ENCODE results near the gene PRDM15. TPM values are rescaled to one million over a fixed set of nuclear protein-coding genes. Genes with fewer than 3 reads are reported as not detected.

Gene PRDM15
- total and polyA plus RNA-seq, 2 donors (not counting 3 experiments of a cell fraction or from before 2014, with no cell fraction given), result 11.8 to 12.9 TPM

DNA sequence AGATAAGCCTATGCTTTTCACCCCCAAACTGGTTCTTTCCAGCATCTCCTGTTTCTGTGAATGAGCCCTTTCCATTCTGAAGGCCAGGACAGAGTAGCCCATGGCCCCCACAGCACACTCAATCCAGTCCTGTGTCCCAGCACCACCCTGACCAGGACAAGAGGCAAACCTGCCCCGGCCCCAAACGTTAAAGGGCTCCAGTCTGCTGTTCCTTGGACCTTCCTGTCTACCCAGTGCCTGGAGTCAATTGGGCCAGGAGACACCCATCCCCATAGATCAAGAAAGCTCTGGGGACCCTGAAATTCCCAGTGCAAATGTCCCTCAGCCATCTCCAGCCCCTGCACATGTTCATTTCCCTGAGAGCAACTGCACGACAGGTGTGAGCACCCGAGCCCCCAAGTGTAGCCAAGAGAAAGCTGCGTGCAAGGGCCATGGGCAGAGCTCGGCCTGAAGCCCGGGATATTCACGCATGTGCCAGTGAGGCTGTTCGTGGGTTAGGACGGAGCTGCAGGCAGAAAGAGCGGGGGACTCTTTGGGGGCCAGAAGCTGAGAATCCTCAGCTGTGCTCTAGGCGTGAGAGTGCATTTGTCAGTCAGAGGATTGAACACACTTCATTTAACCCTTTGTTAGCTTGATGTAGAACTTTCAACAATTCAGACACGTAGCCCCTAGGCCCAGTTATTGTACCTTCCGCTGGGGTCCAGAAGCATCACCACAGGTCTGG, 108.1 kb downstream of the PRDM15 start:
- ChIA-PET POLR2A (no interaction called here), CTCF (interaction anchor here (0.9 to 2.1 kb wide), 2 partner anchors 158 to 488 kb away, joined by 5 to 8 read pairs; no protein-coding TSS in a partner anchor)
- Histone ChIP-seq H3K9me1 (replicated peaks; ENCODE audit: control insufficient read depth, extremely low read depth, insufficient read depth, low read length) (no peaks in the 10 kb centered on the region), H3K79me2 (ENCODE audit: control insufficient read depth, insufficient read depth, low read length) (no peaks in the 10 kb centered on the region), H3K4me3 (replicated peaks in 1 of 3; ENCODE audit: insufficient read depth in 1 of 3, low read depth in 1 of 3, low read length in 3 of 3) (no peak overlapping the region), H3K9me3 (replicated peaks; ENCODE audit: control insufficient read depth, insufficient read depth, low read length) (no peaks in the 10 kb centered on the region), H4K20me1 (replicated peaks; ENCODE audit: control insufficient read depth, extremely low read depth, insufficient read depth, low read length) (no peaks in the 10 kb centered on the region), H3K4me1 (ENCODE audit: control insufficient read depth, extremely low read depth, insufficient read depth, low read length) (no peaks in the 10 kb centered on the region), H2AFZ (ENCODE audit: low read depth, low read length) (no peak overlapping the region), H3K9ac (replicated peaks; ENCODE audit: extremely low read depth, insufficient read depth, low read length) (no peak overlapping the region), H3K27ac (ENCODE audit: insufficient read depth, low read depth, low read length) (no peak overlapping the region), H3K4me2 (ENCODE audit: insufficient read depth, low read length) (no peak overlapping the region), H3K36me3 (ENCODE audit: control insufficient read depth in 2 of 2, extremely low read depth in 1 of 2, insufficient read depth in 2 of 2, low read length in 2 of 2) (no peaks in the 10 kb centered on the region), H3K27me3 (ENCODE audit: control insufficient read depth in 2 of 2, insufficient read depth in 2 of 2, low read length in 2 of 2) (peaks cover 62 to 82% of the 10 kb centered on the region in 2 experiments)
- intact Hi-C loops (cut with micrococcal nuclease) (no loop called here), dilution Hi-C loops (cut with MboI; ENCODE audit: extremely low pct_ligation_motif_present, low sequenced_read_pairs) (no loop called here)
- TF ChIP-seq FOS (IDR thresholded peaks at IDR 0.05; ENCODE audit: borderline replicate concordance, insufficient read depth, low read length), result no peak
- no peak for TF ChIP-seq POLR2A (IDR thresholded peaks at IDR 0.05; ENCODE audit: low read depth, low read length)
- TF ChIP-seq EZH2 (IDR thresholded peaks at IDR 0.05; ENCODE audit: borderline replicate concordance, low read depth, low read length, severe bottlenecking), result no peak
- TF ChIP-seq POLR2AphosphoS5 (IDR thresholded peaks at IDR 0.05; ENCODE audit: insufficient read depth, low read depth, low read length), result no peak
- no peak for TF ChIP-seq JUN (IDR thresholded peaks at IDR 0.05; ENCODE audit: borderline replicate concordance, insufficient read depth, insufficient read length, low read depth)
- TF ChIP-seq MYC (IDR thresholded peaks at IDR 0.05; ENCODE audit: low read depth, low read length), result no peak
- TF ChIP-seq, protein P1, sequence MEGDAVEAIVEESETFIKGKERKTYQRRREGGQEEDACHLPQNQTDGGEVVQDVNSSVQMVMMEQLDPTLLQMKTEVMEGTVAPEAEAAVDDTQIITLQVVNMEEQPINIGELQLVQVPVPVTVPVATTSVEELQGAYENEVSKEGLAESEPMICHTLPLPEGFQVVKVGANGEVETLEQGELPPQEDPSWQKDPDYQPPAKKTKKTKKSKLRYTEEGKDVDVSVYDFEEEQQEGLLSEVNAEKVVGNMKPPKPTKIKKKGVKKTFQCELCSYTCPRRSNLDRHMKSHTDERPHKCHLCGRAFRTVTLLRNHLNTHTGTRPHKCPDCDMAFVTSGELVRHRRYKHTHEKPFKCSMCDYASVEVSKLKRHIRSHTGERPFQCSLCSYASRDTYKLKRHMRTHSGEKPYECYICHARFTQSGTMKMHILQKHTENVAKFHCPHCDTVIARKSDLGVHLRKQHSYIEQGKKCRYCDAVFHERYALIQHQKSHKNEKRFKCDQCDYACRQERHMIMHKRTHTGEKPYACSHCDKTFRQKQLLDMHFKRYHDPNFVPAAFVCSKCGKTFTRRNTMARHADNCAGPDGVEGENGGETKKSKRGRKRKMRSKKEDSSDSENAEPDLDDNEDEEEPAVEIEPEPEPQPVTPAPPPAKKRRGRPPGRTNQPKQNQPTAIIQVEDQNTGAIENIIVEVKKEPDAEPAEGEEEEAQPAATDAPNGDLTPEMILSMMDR (IDR thresholded peaks at IDR 0.05; ENCODE audit: extremely low read depth in 1 of 2, insufficient read depth in 1 of 2, low read depth in 1 of 2, low read length in 2 of 2), result no peak
- TF ChIP-seq GATA2 (IDR thresholded peaks at IDR 0.05; ENCODE audit: insufficient read depth, insufficient read length, low read depth, low read length), result no peak
- TF ChIP-seq, protein P2, sequence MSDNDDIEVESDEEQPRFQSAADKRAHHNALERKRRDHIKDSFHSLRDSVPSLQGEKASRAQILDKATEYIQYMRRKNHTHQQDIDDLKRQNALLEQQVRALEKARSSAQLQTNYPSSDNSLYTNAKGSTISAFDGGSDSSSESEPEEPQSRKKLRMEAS (IDR thresholded peaks at IDR 0.05; ENCODE audit: insufficient read depth, insufficient read length), result no peak
- no TSS peak for BruUV-seq (replicated peaks)
- no peak for DNase-seq (ENCODE audit: low read depth, low spot score)
- FAIRE-seq, result no peak
